GM12891 (cell line): ENCODE data around the gene FBP1.
A peak's percentile ranks its signal among the peaks of the same experiment; 100 is the strongest.

Experiments used
- PAX5 ChIP-seq: IDR thresholded peaks from 2 replicates; pipeline ENCODE4 v1.6.1; 2011; ENCODE audit warnings: low read length, moderate library complexity, mild to moderate bottlenecking; ENCODE audit not compliant: insufficient read depth, severe bottlenecking
- POLR2A ChIP-seq: IDR thresholded peaks from 2 replicates; pipeline ENCODE4 v1.6.1; 2011; ENCODE audit warnings: low read depth, low read length, control low read depth
- POLR2AphosphoS5 ChIP-seq: IDR thresholded peaks from 2 replicates; pipeline ENCODE4 v1.6.1; 2011; ENCODE audit warnings: low read depth, low read length, control low read depth
- POU2F2 ChIP-seq: IDR thresholded peaks from 2 replicates; pipeline ENCODE4 v1.6.1; 2011; ENCODE audit warnings: low read depth, mild to moderate bottlenecking, control low read depth, low read length, moderate library complexity
- SPI1 ChIP-seq: IDR thresholded peaks from 2 replicates; pipeline ENCODE4 v1.6.1; 2011; ENCODE audit warnings: low read depth, low read length, control low read depth
- TAF1 ChIP-seq: IDR thresholded peaks from 2 replicates; pipeline ENCODE4 v1.6.1; 2011; ENCODE audit warnings: low read depth, low read length, control low read depth

- TF ChIP-seq POLR2A: no peak
- no peak for TF ChIP-seq POLR2AphosphoS5
- peak; percentile 23; the same call in 1 of the 2 replicates for TF ChIP-seq SPI1
- TF ChIP-seq TAF1: no peak; the same call in 1 of the 2 replicates
- no peak for TF ChIP-seq POU2F2
- no peak for TF ChIP-seq PAX5
Measured at GRCh38 chr9:94668928-94669729, 29.8 kb upstream of the FBP1 start.
